ENCODE measurements around the gene USP47. TPM values are rescaled to one million over a fixed set of nuclear protein-coding genes. Genes with fewer than 3 reads are reported as not detected.

Gene USP47
- total and polyA plus RNA-seq, 2 experiments from 2014 or later: 35.9 to 58.8 TPM

GRCh38 chr11:11965656-11966353 is 124.0 kb downstream of the USP47 start:
- Histone ChIP-seq H3K9me3 (ENCODE audit: low read depth) (no peaks in the 10 kb centered on the region), H3K9ac (no peak overlapping the region), H3K4me1 (ENCODE audit: insufficient read depth) (peaks cover 12% of the 10 kb centered on the region; the same call in 1 of the 2 replicates), H3K79me2 (ENCODE audit: insufficient read depth) (no peaks in the 10 kb centered on the region), H2AFZ (no peak overlapping the region), H3K4me3 (no peak overlapping the region), H3K36me3 (ENCODE audit: low read depth) (no peaks in the 10 kb centered on the region), H4K20me1 (ENCODE audit: insufficient read depth) (no peaks in the 10 kb centered on the region), H3K27ac (no peak overlapping the region), H3K4me2 (ENCODE audit: unreplicated experiment) (no peak overlapping the region), H3K9me2 (ENCODE audit: insufficient read depth) (no peaks in the 10 kb centered on the region), H3F3A (ENCODE audit: insufficient read depth) (peaks cover 21% of the 10 kb centered on the region; the same call in 1 of the 2 replicates), H3K27me3 (replicated peaks; ENCODE audit: insufficient read depth) (no peaks in the 10 kb centered on the region)
- 84 to 85% methylated on average over 9 to 10 of the region's 10 CpGs for WGBS, 2 experiments (ENCODE audit: low coverage in 1 of 2, low lambda C conversion rate in 2 of 2, missing lambda C conversion rate in 2 of 2)
- TF ChIP-seq EZH2phosphoT487 (IDR thresholded peaks at IDR 0.05; ENCODE audit: insufficient read depth, low read depth) (no peak), EZH2 (IDR thresholded peaks at IDR 0.05; ENCODE audit: insufficient read depth, poor library complexity, severe bottlenecking) (no peak)
- DNase-seq: no peak
- in situ Hi-C loops (cut with MboI): no loop called here

DNA sequence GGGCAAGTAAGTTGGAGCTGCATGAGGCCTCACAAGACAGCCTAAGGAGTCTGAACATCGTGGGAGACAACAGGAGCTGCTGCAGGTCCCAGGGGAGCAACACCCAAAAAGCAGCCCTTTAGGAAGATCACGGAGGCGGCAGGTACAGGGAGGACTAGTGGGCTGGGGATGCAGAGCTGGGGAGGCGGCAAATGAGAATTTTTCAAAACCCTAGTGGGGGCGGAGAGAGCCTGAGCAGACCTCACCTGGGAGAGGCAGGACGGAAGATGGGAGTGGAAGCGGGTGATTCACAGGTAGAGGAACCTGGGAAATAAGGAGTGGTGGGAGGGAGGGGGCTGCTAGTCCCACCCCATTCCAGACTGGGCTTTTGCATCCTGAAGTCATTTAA is 124.6 kb downstream of the USP47 start:
- no peak for TF ChIP-seq EZH2phosphoT487 (IDR thresholded peaks at IDR 0.05; ENCODE audit: insufficient read depth, low read depth)
- no peak for TF ChIP-seq EZH2 (IDR thresholded peaks at IDR 0.05; ENCODE audit: insufficient read depth, poor library complexity, severe bottlenecking)
- H3K27ac ChIP-seq: no peak overlapping the region
- peaks cover 12% of the 10 kb centered on the region; the same call in 1 of the 2 replicates for H3K4me1 ChIP-seq (ENCODE audit: insufficient read depth)
- H3K4me3 ChIP-seq: no peak overlapping the region
- no peaks in the 10 kb centered on the region for H3K36me3 ChIP-seq (ENCODE audit: low read depth)
- no peak for DNase-seq
- no peaks in the 10 kb centered on the region for H3K79me2 ChIP-seq (ENCODE audit: insufficient read depth)
- 93 to 96% methylated on average over 7 of the region's 7 CpGs for WGBS, 2 experiments (ENCODE audit: low coverage in 1 of 2, low lambda C conversion rate in 2 of 2, missing lambda C conversion rate in 2 of 2)
- H3K9me3 ChIP-seq (ENCODE audit: low read depth): no peaks in the 10 kb centered on the region
- in situ Hi-C loops (cut with MboI): no loop called here
- no peaks in the 10 kb centered on the region for H3K27me3 ChIP-seq (replicated peaks; ENCODE audit: insufficient read depth)
- no peak overlapping the region for H3K4me2 ChIP-seq (ENCODE audit: unreplicated experiment)
- H2AFZ ChIP-seq: no peak overlapping the region
- H4K20me1 ChIP-seq (ENCODE audit: insufficient read depth): no peaks in the 10 kb centered on the region
- peaks cover 17% of the 10 kb centered on the region; the same call in 1 of the 2 replicates for H3F3A ChIP-seq (ENCODE audit: insufficient read depth)
- no peaks in the 10 kb centered on the region for H3K9me2 ChIP-seq (ENCODE audit: insufficient read depth)
- no peak overlapping the region for H3K9ac ChIP-seq

DNA sequence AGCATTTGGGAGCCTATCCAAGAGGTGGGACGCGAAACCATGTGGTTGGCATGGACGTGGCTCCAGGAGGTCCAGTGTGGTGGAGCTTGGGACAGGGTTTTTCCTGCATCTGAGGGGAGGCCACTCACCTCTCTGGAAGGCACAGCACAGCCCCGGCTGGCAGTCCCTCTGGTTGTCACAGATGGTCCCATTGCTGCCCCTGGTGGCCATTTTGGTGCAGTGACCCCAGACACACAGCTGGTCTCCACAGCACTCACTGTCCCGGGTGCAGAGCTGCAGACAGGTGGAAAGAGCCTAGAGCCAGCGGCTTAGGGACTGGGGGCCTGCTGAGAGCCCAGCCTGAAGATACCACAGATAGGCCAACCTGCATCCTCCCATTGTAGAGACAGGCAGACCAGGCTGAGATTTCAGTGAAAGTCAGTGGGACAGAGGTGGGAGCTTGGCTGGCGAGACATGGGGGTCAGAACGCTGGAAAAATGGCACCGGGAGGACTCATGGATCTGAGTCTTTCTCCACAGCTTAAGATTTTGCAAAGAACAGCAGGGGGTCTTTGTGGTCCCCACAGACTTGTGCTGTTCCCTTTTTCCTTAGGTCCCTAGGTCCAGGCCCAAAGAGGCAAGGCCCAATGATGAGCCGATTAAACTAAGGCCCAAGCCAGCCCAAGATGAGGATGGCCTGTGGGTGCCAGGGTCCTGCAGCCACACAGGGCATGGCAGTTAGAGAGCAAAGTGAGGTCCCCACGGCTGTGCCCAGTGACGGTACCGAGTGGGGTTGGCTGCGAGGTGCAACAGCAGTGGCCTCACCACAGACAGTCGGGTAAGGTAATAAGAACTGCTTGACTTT is 125.3 kb downstream of the USP47 start:
- 80 to 83% methylated on average over 14 to 15 of the region's 15 CpGs for WGBS, 2 experiments (ENCODE audit: low coverage in 1 of 2, low lambda C conversion rate in 2 of 2, missing lambda C conversion rate in 2 of 2)
- peaks cover 13% of the 10 kb centered on the region; the same call in 1 of the 2 replicates for H3F3A ChIP-seq (ENCODE audit: insufficient read depth)
- H4K20me1 ChIP-seq (ENCODE audit: insufficient read depth): no peaks in the 10 kb centered on the region
- H3K4me3 ChIP-seq: no peak overlapping the region
- TF ChIP-seq EZH2 (IDR thresholded peaks at IDR 0.05; ENCODE audit: insufficient read depth, poor library complexity, severe bottlenecking) (no peak), EZH2phosphoT487 (IDR thresholded peaks at IDR 0.05; ENCODE audit: insufficient read depth, low read depth) (no peak)
- no peak overlapping the region for H3K4me2 ChIP-seq (ENCODE audit: unreplicated experiment)
- in situ Hi-C loops (cut with MboI): no loop called here
- H3K27me3 ChIP-seq (replicated peaks; ENCODE audit: insufficient read depth): no peaks in the 10 kb centered on the region
- no peaks in the 10 kb centered on the region for H3K9me3 ChIP-seq (ENCODE audit: low read depth)
- no peak overlapping the region for H3K27ac ChIP-seq
- no peak overlapping the region for H3K9ac ChIP-seq
- H3K79me2 ChIP-seq (ENCODE audit: insufficient read depth): no peaks in the 10 kb centered on the region
- H3K9me2 ChIP-seq (ENCODE audit: insufficient read depth): no peaks in the 10 kb centered on the region
- H3K36me3 ChIP-seq (ENCODE audit: low read depth): no peaks in the 10 kb centered on the region
- peak; percentile 66 for DNase-seq
- peaks cover 12% of the 10 kb centered on the region; the same call in 1 of the 2 replicates for H3K4me1 ChIP-seq (ENCODE audit: insufficient read depth)
- H2AFZ ChIP-seq: no peak overlapping the region

DNA sequence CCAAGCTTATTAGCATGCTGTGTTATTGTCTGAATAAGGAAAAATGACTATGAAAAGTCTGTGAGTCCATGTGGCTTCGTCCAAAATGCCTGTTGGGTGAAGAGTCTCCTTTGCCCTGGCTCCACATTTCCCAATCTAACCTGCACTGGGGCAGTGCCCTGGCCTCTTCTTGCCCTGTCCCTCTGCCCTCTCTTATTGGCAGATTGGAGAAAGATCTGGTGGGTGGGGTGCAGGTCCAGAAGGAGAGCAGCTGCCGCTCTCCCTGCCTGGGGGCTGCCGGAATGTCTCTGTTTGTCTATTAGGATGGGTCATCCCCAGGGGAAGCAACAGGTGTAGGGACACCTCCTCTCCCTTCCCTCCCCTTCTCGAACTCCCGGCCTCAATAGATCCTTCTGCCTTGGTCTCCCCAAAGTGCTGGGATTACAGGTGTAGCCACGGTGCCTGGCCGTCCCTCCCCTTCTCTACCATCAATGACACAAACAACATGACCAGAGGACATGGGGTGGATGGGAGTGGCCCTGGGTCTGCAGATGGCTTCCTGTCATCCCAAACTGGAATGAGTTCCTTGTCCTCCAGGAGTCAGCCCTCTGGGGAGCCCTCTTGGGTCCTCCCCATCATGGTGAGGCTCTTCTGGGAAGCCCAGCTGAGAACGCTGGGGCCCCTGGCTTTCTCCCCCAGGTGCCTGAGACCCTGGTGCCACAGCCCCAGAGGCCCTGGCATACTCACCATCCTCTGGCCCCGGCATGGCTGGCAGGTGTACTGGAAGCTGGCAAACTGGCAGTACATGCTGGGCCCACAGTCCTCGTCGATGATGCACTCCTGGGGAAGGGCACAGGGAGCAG is 126.1 kb downstream of the USP47 start:
- peaks cover 5% of the 10 kb centered on the region for H3F3A ChIP-seq (ENCODE audit: insufficient read depth)
- no peak overlapping the region for H3K4me3 ChIP-seq
- H3K9ac ChIP-seq: no peak overlapping the region
- H3K27ac ChIP-seq: no peak overlapping the region
- 80 to 84% methylated on average over 10 to 11 of the region's 11 CpGs for WGBS, 2 experiments (ENCODE audit: low coverage in 1 of 2, low lambda C conversion rate in 2 of 2, missing lambda C conversion rate in 2 of 2)
- H4K20me1 ChIP-seq (ENCODE audit: insufficient read depth): no peaks in the 10 kb centered on the region
- H3K27me3 ChIP-seq (replicated peaks; ENCODE audit: insufficient read depth): no peaks in the 10 kb centered on the region
- H3K4me1 ChIP-seq (ENCODE audit: insufficient read depth): peaks cover 16% of the 10 kb centered on the region
- H3K36me3 ChIP-seq (ENCODE audit: low read depth): no peaks in the 10 kb centered on the region
- no peak overlapping the region for H3K4me2 ChIP-seq (ENCODE audit: unreplicated experiment)
- in situ Hi-C loops (cut with MboI): no loop called here
- DNase-seq: no peak
- H3K9me2 ChIP-seq (ENCODE audit: insufficient read depth): no peaks in the 10 kb centered on the region
- H2AFZ ChIP-seq: no peak overlapping the region
- no peaks in the 10 kb centered on the region for H3K79me2 ChIP-seq (ENCODE audit: insufficient read depth)
- TF ChIP-seq EZH2 (IDR thresholded peaks at IDR 0.05; ENCODE audit: insufficient read depth, poor library complexity, severe bottlenecking) (no peak), EZH2phosphoT487 (IDR thresholded peaks at IDR 0.05; ENCODE audit: insufficient read depth, low read depth) (no peak)
- no peaks in the 10 kb centered on the region for H3K9me3 ChIP-seq (ENCODE audit: low read depth)

All from GM23248 (cell line).